Upper lobe of left lung (tissue), 4 donors: ENCODE measurements around the gene TMIGD1.

Source experiments
- EP300 ChIP-seq, 4 donors: sonication (generic); formaldehyde crosslinking; IDR thresholded peaks; one replicate each; pipeline ENCODE4 v1.5.1; 2017; ENCODE audit warnings: antibody characterized with exemption in 4 of 4, control low read depth in 2 of 4
- POLR2A ChIP-seq, 4 donors: fragments of 450-650 bp; IDR thresholded peaks; one replicate each; pipeline ENCODE4 v1.5.1; 2016 to 2017; ENCODE audit warnings: antibody characterized with exemption in 4 of 4, mild to moderate bottlenecking in 2 of 4
- POLR2AphosphoS5 ChIP-seq, 2 donors: sonication (generic); formaldehyde crosslinking; IDR thresholded peaks; one replicate each; pipeline ENCODE4 v1.5.1; 2017; ENCODE audit warnings: antibody characterized with exemption in 2 of 2
- TF ChIP-seq, protein P1 (sequence below), 6 experiments: fragments of 450-650 bp in 4 of 6; fragments of 200-600 bp in 2 of 6; sonication (generic) in 2 of 6; IDR thresholded peaks; one replicate each; pipeline ENCODE4 v1.5.1; 2016 to 2019; ENCODE audit warnings: antibody characterized with exemption in 6 of 6

DNA sequence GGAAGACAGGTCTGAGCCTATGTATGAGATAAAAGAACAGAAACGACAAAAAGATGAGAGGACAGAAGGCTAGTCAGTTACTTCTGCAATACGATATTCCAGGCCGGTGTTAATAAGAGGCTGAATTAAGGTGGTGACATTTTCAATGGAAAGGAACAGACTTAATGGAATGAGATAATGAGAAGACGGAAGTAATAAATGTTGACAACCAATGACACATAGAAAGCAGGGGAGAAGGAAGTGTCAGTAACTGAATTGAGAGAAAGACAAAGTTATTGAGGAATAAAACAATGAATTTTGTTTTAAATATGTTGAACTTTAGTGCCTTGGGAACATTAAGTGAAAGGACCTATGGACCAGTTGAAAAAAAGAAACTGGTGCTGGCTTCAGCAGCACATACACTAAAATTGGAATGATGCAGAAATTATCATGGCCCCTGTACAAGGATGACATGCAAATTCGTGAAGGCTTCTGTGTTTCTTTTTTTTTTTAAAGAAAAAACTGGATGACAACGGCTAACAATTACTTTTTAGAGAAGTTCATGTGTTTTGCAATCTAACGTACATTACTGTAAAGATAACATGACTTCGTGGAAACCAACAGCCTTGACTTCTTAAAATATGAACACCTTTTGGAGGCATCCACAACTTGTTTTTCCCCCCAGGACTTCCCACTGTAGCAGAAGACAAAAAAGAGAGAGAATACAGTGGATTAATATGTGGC is 26.4 kb upstream of the TMIGD1 start:
- TF ChIP-seq, protein P1, sequence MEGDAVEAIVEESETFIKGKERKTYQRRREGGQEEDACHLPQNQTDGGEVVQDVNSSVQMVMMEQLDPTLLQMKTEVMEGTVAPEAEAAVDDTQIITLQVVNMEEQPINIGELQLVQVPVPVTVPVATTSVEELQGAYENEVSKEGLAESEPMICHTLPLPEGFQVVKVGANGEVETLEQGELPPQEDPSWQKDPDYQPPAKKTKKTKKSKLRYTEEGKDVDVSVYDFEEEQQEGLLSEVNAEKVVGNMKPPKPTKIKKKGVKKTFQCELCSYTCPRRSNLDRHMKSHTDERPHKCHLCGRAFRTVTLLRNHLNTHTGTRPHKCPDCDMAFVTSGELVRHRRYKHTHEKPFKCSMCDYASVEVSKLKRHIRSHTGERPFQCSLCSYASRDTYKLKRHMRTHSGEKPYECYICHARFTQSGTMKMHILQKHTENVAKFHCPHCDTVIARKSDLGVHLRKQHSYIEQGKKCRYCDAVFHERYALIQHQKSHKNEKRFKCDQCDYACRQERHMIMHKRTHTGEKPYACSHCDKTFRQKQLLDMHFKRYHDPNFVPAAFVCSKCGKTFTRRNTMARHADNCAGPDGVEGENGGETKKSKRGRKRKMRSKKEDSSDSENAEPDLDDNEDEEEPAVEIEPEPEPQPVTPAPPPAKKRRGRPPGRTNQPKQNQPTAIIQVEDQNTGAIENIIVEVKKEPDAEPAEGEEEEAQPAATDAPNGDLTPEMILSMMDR (IDR thresholded peaks at IDR 0.05): no peak
- TF ChIP-seq POLR2AphosphoS5 (IDR thresholded peaks at IDR 0.05) (no peak), POLR2A (IDR thresholded peaks at IDR 0.05) (no peak), EP300 (IDR thresholded peaks at IDR 0.05) (no peak)
